Esophagus (tissue), 2 donors: ENCODE measurements around the gene APLP2. TPM values are rescaled to one million over a fixed set of nuclear protein-coding genes. Genes with fewer than 3 reads are reported as not detected.

Source experiments
- H3K27ac ChIP-seq, 2 donors: one replicate each; pipeline ENCODE4 v1.5.1; 2013; ENCODE audit warnings: low read depth in 2 of 2, mild to moderate bottlenecking in 2 of 2, inconsistent platforms in 1 of 2, low read length in 1 of 2, moderate library complexity in 1 of 2
- H3K27me3 ChIP-seq, 2 donors: one replicate each; pipeline ENCODE4 v1.6.1; 2013; ENCODE audit warnings: low read length in 2 of 2, control low read depth in 1 of 2, mild to moderate bottlenecking in 1 of 2; ENCODE audit not compliant: insufficient read depth in 2 of 2, control insufficient read depth in 1 of 2
- H3K36me3 ChIP-seq, 2 donors: one replicate each; pipeline ENCODE4 v1.6.1; 2013; ENCODE audit warnings: low read length in 1 of 2; ENCODE audit not compliant: control insufficient read depth in 2 of 2, insufficient read depth in 2 of 2
- H3K4me1 ChIP-seq, 2 donors: one replicate each; pipeline ENCODE4 v1.6.1; 2013; ENCODE audit warnings: low read length in 1 of 2; ENCODE audit not compliant: control insufficient read depth in 2 of 2, insufficient read depth in 2 of 2
- H3K4me3 ChIP-seq, 2 donors: one replicate each; pipeline ENCODE4 v1.5.1; 2013; ENCODE audit warnings: low read length in 2 of 2, mild to moderate bottlenecking in 2 of 2, low read depth in 1 of 2, moderate library complexity in 1 of 2
- H3K9me3 ChIP-seq, 2 donors: one replicate each; pipeline ENCODE4 v1.6.1; 2013; ENCODE audit warnings: mild to moderate bottlenecking in 2 of 2, low read depth in 1 of 2, low read length in 1 of 2, moderate library complexity in 1 of 2; ENCODE audit not compliant: control insufficient read depth in 2 of 2, insufficient read depth in 1 of 2
- WGBS, 2 donors: extraction: QIAGEN DNeasy Blood & Tissue Kit; methylation state at CpG; one replicate each; pipeline ENCODE4 v1.1.7; 2013; 5-methylcytosine and 5-hydroxymethylcytosine counted together
- polyA plus RNA-seq, 2 donors: library from polyadenylated mRNA; stranded (reverse); fragments of 200-250 nt; gene quantifications; one replicate each; pipeline ENCODE4 v1.2.3, GENCODE V29; 2013
- donor health status: healthy with polysubstance abuse.
- donor health status: Bipolar disorder and iron deficiency.

The APLP2 gene
- polyA plus RNA-seq, 2 donors, result 48.9 to 80.5 TPM

DNA sequence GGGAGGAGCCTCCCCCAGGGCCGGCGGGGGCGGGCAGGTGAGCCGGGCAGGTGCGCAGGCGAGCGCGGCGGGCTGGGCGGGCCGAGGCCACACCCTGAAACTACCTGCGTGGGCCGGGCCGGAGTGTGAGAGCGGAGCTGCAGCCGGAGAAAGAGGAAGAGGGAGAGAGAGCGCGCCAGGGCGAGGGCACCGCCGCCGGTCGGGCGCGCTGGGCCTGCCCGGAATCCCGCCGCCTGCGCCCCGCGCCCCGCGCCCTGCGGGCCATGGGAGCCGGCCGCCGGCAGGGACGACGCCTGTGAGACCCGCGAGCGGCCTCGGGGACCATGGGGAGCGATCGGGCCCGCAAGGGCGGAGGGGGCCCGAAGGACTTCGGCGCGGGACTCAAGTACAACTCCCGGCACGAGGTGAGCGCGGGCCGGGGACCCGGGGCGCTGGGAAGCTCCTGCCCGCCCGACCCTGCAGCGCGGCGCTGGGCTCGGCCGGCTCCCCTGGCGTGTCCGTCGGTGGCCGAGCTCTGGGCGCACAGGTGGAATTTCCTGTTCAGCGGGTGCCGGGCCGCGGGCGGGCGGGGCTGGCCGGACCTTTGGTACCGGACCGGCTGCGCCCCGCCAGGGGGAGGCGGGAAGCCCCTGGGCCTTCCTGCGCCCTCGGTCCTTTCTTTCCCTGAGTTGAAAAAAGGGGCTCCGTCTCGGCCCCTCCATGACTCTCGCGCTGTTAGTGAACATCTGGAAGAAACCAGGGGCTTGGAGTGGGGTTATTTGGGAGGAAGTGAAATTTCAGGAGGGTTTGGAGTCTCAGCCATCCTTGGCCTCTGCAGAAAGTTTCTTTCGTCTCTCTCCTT lies 90.2 kb downstream of the APLP2 start, which contains the start of gene ST14:
TSS of gene ST14 (plus strand) at position 126 of the 841 bp plus-strand sequence. CDS start at position 324, 198 bp downstream.
- Histone ChIP-seq H3K36me3 (peaks cover 0 to 6% of the 10 kb centered on the region in 2 donors), H3K9me3 (no peaks in the 10 kb centered on the region), H3K4me3 (peak within 1 kb of the TSS; percentile 71 to 89), H3K27ac (peak within 1 kb of the TSS; percentile 80 to 89), H3K4me1 (peaks cover 13 to 21% of the 10 kb centered on the region in 2 donors), H3K27me3 (no peaks in the 10 kb centered on the region)
- WGBS, 2 donors, result 2 to 3% methylated on average over 69 to 89 of the region's 89 CpGs

DNA sequence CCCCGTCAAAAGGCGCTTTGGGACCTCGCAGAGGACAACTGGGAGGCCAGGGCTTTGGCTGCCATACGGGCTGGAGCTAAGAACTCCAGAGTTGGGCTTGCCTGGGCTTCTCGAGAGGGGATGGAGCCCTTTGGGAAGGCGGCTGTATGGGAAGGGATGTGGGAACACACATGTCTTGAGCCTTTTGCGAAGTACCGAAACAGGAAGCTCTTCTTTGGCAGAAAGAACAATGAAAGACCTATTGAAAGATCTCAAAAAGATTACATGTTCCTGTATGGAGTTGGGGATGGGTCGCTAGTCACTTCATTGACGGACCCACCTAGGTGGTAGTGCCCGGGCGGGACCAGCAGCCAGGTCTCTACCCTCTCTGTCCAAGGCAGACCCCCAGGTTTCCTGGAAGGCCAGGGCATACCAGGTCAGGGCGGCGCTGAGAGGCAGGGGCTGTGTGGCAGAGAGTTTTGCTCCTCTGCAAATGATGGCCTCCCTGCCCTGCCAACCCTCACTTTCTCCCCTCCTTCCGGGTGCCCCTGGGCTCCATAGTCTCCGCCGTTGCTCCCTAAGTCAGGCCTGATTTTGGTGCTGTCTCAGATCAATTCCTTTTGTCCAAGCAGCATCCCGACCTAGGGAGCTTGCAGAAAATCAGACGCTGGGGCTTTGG lies 90.9 kb downstream of the APLP2 start:
- Histone ChIP-seq H3K36me3 (peaks cover 0 to 6% of the 10 kb centered on the region in 2 donors), H3K27ac (peak overlapping the region; percentile 80 to 89), H3K4me3 (peak overlapping the region; percentile 71 to 89), H3K9me3 (no peaks in the 10 kb centered on the region), H3K27me3 (no peaks in the 10 kb centered on the region), H3K4me1 (peaks cover 13 to 21% of the 10 kb centered on the region in 2 donors)
- WGBS, 2 donors, result 31 to 39% methylated on average over 19 of the region's 19 CpGs

DNA sequence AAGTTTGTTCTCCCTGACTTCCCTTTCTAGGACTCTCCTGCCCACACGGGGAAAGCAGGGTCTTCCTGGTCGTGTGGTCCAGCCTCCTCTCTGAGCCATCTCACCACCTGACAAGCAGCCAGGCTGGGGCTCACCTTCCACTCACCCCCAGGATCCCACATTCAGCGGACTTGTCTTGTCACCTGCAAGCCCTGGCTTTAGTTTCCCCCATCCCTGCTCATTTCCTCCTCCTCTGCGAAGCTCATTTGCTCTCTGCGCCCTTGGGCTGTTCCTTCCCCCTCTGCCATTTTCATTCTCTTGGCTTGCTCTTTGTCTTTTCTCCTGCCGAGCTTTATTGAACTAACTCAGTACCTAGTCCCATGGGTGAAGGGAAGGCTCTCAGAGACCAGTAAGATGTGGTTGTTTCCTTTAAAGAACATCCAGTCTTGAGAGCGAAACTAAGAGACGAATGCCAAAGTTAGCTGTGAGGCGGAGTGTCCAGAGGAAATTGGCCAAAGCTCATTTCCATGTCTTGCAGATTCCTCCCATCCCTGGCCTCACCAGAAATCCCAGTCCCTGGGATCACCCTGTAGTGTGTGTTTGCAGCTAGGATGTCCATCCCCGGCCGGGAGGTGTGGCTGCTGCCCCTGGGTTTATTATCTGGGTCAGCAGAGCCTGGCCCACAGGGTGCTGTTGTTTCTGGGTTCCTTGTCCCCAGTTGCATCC lies 91.9 kb downstream of the APLP2 start:
- peak overlapping the region; percentile 35 to 89 for H3K27ac ChIP-seq
- WGBS, 2 donors, result 64 to 66% methylated on average over 11 of the region's 11 CpGs
- H3K9me3 ChIP-seq, result no peaks in the 10 kb centered on the region
- H3K4me1 ChIP-seq, result peaks cover 11 to 21% of the 10 kb centered on the region in 2 donors
- peak overlapping the region; percentile 71 to 89 for H3K4me3 ChIP-seq
- peaks cover 0 to 6% of the 10 kb centered on the region in 2 donors for H3K36me3 ChIP-seq
- no peaks in the 10 kb centered on the region for H3K27me3 ChIP-seq

DNA sequence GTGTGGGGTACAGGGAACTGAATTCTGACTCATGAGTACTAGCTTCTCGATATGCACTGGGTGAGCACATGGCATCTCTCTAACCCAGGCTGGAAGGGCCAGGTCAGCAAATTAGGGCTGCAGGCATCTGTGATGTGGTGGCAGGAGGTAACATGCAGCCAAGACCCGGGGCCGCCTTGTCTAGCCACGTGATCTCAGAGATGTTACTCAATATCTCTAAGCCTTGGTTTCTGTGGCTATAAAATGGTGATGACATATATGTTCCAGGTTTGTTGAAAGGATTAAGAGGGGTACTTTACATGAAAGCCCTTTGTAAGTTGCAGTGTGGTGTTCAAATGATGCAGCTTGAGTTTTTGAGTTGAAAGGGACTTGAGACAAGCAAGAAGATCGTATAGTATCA lies 93.0 kb downstream of the APLP2 start:
- H3K36me3 ChIP-seq, result peaks cover 0 to 6% of the 10 kb centered on the region in 2 donors
- peak overlapping the region; percentile 36 to 89 for H3K27ac ChIP-seq
- H3K9me3 ChIP-seq, result no peaks in the 10 kb centered on the region
- 41 to 54% methylated on average over 5 of the region's 5 CpGs for WGBS, 2 donors
- no peaks in the 10 kb centered on the region for H3K27me3 ChIP-seq
- H3K4me1 ChIP-seq, result peaks cover 11 to 16% of the 10 kb centered on the region in 2 donors
- no peak overlapping the region for H3K4me3 ChIP-seq

DNA sequence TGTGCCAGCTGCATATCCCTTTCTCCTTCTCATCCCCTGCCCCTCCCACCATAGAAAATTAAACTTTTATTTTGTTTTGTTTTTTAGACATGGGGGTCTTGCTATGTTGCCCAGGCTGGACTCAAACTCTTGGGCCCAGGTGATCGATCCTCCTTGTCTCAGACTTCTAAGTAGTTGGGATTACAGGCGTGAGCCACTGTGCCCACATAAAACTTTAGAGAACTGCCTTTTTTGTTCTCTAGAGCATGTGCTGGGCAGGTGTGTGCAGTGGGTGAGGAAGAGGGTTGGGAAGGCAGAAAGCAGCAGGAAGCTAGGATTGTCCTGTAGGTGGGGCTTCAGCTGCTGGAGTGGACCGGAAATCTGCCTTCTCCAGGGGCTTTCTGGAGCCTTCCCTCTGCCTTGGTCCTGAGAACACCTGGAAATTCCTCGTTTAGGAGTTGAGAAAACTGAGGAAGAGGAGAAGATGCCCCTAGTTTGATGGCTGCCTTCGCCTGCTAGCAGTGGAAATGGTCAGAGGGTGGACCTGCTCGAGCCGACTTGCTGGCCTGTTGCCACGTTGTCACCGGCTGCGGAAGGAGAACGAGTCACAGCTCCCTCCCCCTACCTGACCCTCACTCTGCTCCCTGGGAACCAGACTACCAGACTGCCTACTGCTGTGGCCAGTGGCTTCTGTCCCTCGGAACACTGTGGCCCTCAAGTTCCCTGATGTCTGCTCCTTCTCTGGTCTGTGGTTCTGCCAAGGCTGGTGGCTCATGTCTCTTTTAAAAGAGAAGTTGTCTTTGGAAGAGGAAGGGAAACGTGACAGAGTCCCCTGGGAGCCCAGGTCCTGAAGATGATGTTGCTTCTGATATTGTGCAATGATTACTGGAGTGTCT lies 93.9 kb downstream of the APLP2 start:
- H3K9me3 ChIP-seq, result no peaks in the 10 kb centered on the region
- no peaks in the 10 kb centered on the region for H3K27me3 ChIP-seq
- H3K4me1 ChIP-seq, result peaks cover 11 to 18% of the 10 kb centered on the region in 2 donors
- peak overlapping the region; percentile 36 to 76 for H3K27ac ChIP-seq
- no peak overlapping the region for H3K4me3 ChIP-seq
- 44 to 55% methylated on average over 13 of the region's 13 CpGs for WGBS, 2 donors
- H3K36me3 ChIP-seq, result peaks cover 0 to 6% of the 10 kb centered on the region in 2 donors

DNA sequence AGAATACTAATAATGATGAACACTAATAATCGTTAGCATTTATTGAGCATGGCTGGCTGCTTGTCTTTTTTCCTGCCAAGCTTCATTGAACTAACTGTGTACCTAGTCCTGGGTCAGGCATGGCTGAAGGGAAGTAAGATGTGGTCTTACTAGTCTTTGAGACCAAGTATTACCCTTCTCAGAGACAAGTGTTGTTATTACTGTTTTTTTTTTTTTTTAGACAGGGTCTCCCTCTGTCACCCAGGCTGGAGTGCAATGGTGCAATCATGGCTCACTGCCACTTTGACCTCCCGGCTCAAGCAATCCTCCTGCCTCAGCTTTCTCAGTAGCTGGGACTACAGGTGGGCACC lies 94.5 kb downstream of the APLP2 start:
- Histone ChIP-seq H3K4me3 (no peak overlapping the region), H3K27me3 (no peaks in the 10 kb centered on the region), H3K36me3 (peaks cover 0 to 6% of the 10 kb centered on the region in 2 donors), H3K27ac (no peak overlapping the region), H3K9me3 (no peaks in the 10 kb centered on the region), H3K4me1 (peaks cover 11 to 18% of the 10 kb centered on the region in 2 donors)
- WGBS, 2 donors, result 66 to 84% methylated on average over 2 of the region's 2 CpGs

DNA sequence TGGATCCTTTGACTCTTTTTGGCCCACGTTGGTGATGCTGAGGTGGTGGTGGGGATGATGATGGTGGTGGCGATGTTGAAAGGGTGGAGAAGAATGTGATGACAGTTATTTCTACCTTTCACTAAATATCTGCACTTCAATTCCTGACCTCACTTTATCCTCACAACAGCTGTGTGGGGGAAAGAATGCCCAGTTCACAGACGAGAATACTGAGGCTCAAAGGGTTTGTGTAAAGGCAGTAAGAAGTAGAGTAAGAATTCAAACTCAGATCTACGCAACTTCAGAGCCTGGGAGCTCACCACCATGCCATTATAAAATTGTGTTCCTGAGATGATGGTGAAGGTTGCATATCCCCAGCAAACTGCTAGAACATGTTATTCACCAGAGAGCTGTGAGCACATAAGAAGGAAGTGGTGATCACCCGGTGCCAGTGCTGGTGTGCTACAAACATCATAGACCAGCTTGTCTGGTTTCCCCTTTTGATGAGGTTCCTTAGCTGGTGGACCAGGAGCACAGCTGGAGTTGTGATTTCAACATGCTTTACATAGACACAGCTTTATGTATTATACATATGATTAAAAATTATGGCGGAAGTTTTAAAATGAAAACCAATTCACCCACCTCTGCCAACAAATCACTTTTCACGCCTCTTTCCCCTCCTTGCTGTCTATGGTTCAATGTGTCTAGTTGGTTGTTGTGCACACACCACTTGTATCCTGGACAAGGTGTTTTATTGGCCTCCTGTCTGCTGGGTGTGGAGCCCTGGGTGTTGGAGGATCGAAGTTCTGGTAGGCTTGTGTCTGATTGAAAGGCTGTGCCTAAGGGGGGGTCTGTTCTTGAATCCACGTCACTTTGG lies 96.1 kb downstream of the APLP2 start:
- Histone ChIP-seq H3K4me1 (peaks cover 3 to 25% of the 10 kb centered on the region in 2 donors), H3K27me3 (no peaks in the 10 kb centered on the region), H3K36me3 (peaks cover 0 to 6% of the 10 kb centered on the region in 2 donors), H3K4me3 (no peak overlapping the region), H3K9me3 (no peaks in the 10 kb centered on the region), H3K27ac (peak overlapping the region; percentile 87 to 95)
- WGBS, 2 donors, result 74% methylated on average over 9 of the region's 9 CpGs

DNA sequence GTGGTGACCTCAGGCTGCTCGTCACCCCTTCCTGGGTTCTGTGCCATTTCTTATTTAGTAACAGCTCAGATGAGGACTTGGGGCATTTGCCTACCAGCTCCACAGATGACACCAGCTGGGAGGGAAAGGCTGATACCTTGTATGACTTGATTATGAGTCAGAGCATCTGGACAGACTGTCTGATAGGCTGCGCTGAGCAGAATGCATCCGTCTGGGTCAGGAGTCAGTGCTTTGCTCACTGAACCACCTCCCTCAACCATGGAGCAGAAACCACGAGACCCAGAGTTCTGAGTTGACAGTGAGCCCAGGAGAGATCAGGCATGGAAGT lies 96.7 kb downstream of the APLP2 start:
- Histone ChIP-seq H3K9me3 (no peaks in the 10 kb centered on the region), H3K27me3 (no peaks in the 10 kb centered on the region), H3K4me1 (peaks cover 3 to 25% of the 10 kb centered on the region in 2 donors), H3K4me3 (no peak overlapping the region), H3K36me3 (peaks cover 0 to 6% of the 10 kb centered on the region in 2 donors), H3K27ac (peak overlapping the region; percentile 87 to 95)
- 32 to 56% methylated on average over 4 of the region's 4 CpGs for WGBS, 2 donors
